Tibial nerve (tissue), 4 donors: ENCODE results near the gene CASP4. TPM values are rescaled to one million over a fixed set of nuclear protein-coding genes. Genes with fewer than 3 reads are reported as not detected.

Source experiments
- DNase-seq, 2 donors: peaks; one replicate each; pipeline ENCODE4 v3.0.0-alpha.2; 2019; ENCODE audit warnings: low spot score in 2 of 2
- H3K27ac ChIP-seq, 4 donors: fragments of 200-600 bp; sonication (generic) in 3 of 4; one replicate each; pipeline ENCODE4 v1.5.1; 2017 to 2019; ENCODE audit warnings: mild to moderate bottlenecking in 1 of 4
- H3K27me3 ChIP-seq, 2 donors: fragments of 200-600 bp; sonication (generic) in 1 of 2; one replicate each; pipeline versions ENCODE4 v1.5.1 to v1.6.0; 2017 to 2019
- H3K36me3 ChIP-seq, 3 donors: fragments of 200-600 bp; sonication (generic); one replicate each; pipeline ENCODE4 v1.5.1; 2018 to 2019
- H3K4me1 ChIP-seq, 4 donors: fragments of 200-600 bp; sonication (generic) in 3 of 4; one replicate each; pipeline ENCODE4 v1.5.1; 2017 to 2019
- H3K4me3 ChIP-seq, 4 donors: fragments of 200-600 bp; sonication (generic) in 3 of 4; one replicate each; pipeline ENCODE4 v1.5.1; 2017 to 2019; ENCODE audit warnings: mild to moderate bottlenecking in 1 of 4, moderate library complexity in 1 of 4
- H3K9me3 ChIP-seq, 4 donors: fragments of 200-600 bp; sonication (generic) in 3 of 4; one replicate each; pipeline ENCODE4 v1.5.1; 2017 to 2019
- CTCF ChIP-seq, 5 experiments: fragments of 200-600 bp in 3 of 5; fragments of 450-650 bp in 2 of 5; sonication (generic) in 3 of 5; IDR thresholded peaks; one replicate each; pipeline ENCODE4 v1.5.1; 2016 to 2019; ENCODE audit warnings: antibody characterized with exemption in 5 of 5, mild to moderate bottlenecking in 3 of 5, moderate library complexity in 2 of 5
- EP300 ChIP-seq, 2 donors: sonication (generic); formaldehyde crosslinking; IDR thresholded peaks; one replicate each; pipeline ENCODE4 v1.6.1; 2017; ENCODE audit warnings: antibody characterized with exemption in 2 of 2, mild to moderate bottlenecking in 1 of 2
- POLR2A ChIP-seq, 2 donors: fragments of 450-650 bp; IDR thresholded peaks; one replicate each; pipeline ENCODE4 v1.6.1; 2017; ENCODE audit warnings: antibody characterized with exemption in 2 of 2, mild to moderate bottlenecking in 2 of 2, moderate library complexity in 2 of 2
- WGBS, 2 donors: methylation state at CpG; one replicate each; pipeline ENCODE4 v1.1.5; 2018; 5-methylcytosine and 5-hydroxymethylcytosine counted together
- total RNA-seq, 4 donors: library from RNA; depleted of rRNA; stranded (reverse); fragments of >200 nt; gene quantifications; one replicate each; pipeline ENCODE4 v1.1.0, GENCODE V29; 2016

The CASP4 gene
- total RNA-seq, 4 donors from 2014 or later, result 60.7 to 105 (median 85.4) TPM

- no peak for TF ChIP-seq CTCF (IDR thresholded peaks at IDR 0.05)
- TF ChIP-seq POLR2A (IDR thresholded peaks at IDR 0.05), result no peak
- TF ChIP-seq EP300 (IDR thresholded peaks at IDR 0.05), result no peak
- Histone ChIP-seq H3K4me3 (peak overlapping the region in 2 of 4 donors; percentile 52 to 53), H3K27me3 (no peaks in the 10 kb centered on the region), H3K4me1 (peaks cover 0 to 36% (median 12%) of the 10 kb centered on the region in 4 donors), H3K27ac (peak overlapping the region in 3 of 4 donors; percentile 77 to 87 (median 84)), H3K36me3 (no peaks in the 10 kb centered on the region), H3K9me3 (no peaks in the 10 kb centered on the region)
- DNase-seq, result no peak
Observed at GRCh38 chr11:104916442-104916841, 51.9 kb downstream of the CASP4 start.

GRCh38 chr11:104912102-104912501 lies 56.3 kb downstream of the CASP4 start:
- H3K4me1 ChIP-seq, result peaks cover 0 to 23% (median 12%) of the 10 kb centered on the region in 4 donors
- H3K27ac ChIP-seq, result no peak overlapping the region
- DNase-seq, result no peak
- WGBS, 2 donors, result 92 to 95% methylated on average over 3 of the region's 3 CpGs
- H3K27me3 ChIP-seq, result no peaks in the 10 kb centered on the region
- H3K4me3 ChIP-seq, result no peak overlapping the region
- no peaks in the 10 kb centered on the region for H3K9me3 ChIP-seq
- no peak for TF ChIP-seq POLR2A (IDR thresholded peaks at IDR 0.05)
- TF ChIP-seq CTCF (IDR thresholded peaks at IDR 0.05), result no peak
- TF ChIP-seq EP300 (IDR thresholded peaks at IDR 0.05), result no peak
- H3K36me3 ChIP-seq, result peaks cover 0 to 12% (median 0%) of the 10 kb centered on the region in 3 donors

GRCh38 chr11:104908186-104908531 lies 60.2 kb downstream of the CASP4 start:
- H3K36me3 ChIP-seq, result peaks cover 0 to 45% (median 0%) of the 10 kb centered on the region in 3 donors
- no peak overlapping the region for H3K4me3 ChIP-seq
- no peaks in the 10 kb centered on the region for H3K9me3 ChIP-seq
- no peak overlapping the region for H3K27ac ChIP-seq
- H3K27me3 ChIP-seq, result no peaks in the 10 kb centered on the region
- H3K4me1 ChIP-seq, result peaks cover 0 to 3% (median 0%) of the 10 kb centered on the region in 4 donors
- 92 to 95% methylated on average over 3 of the region's 3 CpGs for WGBS, 2 donors
- no peak for TF ChIP-seq CTCF (IDR thresholded peaks at IDR 0.05)
- TF ChIP-seq EP300 (IDR thresholded peaks at IDR 0.05), result no peak
- DNase-seq, result no peak

GRCh38 chr11:104907521-104908185 lies 60.7 kb downstream of the CASP4 start:
- no peak overlapping the region for H3K27ac ChIP-seq
- no peak overlapping the region for H3K4me3 ChIP-seq
- peaks cover 0 to 47% (median 0%) of the 10 kb centered on the region in 3 donors for H3K36me3 ChIP-seq
- WGBS, 2 donors, result 76 to 77% methylated on average over 7 of the region's 7 CpGs
- DNase-seq, result no peak
- TF ChIP-seq EP300 (IDR thresholded peaks at IDR 0.05) (no peak), POLR2A (IDR thresholded peaks at IDR 0.05) (no peak), CTCF (IDR thresholded peaks at IDR 0.05) (no peak)
- H3K4me1 ChIP-seq, result no peaks in the 10 kb centered on the region
- H3K9me3 ChIP-seq, result no peaks in the 10 kb centered on the region
- H3K27me3 ChIP-seq, result no peaks in the 10 kb centered on the region

GRCh38 chr11:104905271-104905670 lies 63.1 kb downstream of the CASP4 start:
- no peaks in the 10 kb centered on the region for H3K9me3 ChIP-seq
- 93 to 96% methylated on average over 4 of the region's 4 CpGs for WGBS, 2 donors
- peaks cover 0 to 60% (median 0%) of the 10 kb centered on the region in 3 donors for H3K36me3 ChIP-seq
- H3K4me3 ChIP-seq, result no peak overlapping the region
- H3K27me3 ChIP-seq, result no peaks in the 10 kb centered on the region
- DNase-seq, result no peak
- TF ChIP-seq CTCF (IDR thresholded peaks at IDR 0.05) (no peak), EP300 (IDR thresholded peaks at IDR 0.05) (no peak), POLR2A (IDR thresholded peaks at IDR 0.05) (no peak)
- H3K27ac ChIP-seq, result no peak overlapping the region
- no peaks in the 10 kb centered on the region for H3K4me1 ChIP-seq
